ENCODE data around the gene HSD17B12.

GRCh38 chr11:43639224-43639623, 41.3 kb upstream of the HSD17B12 start:
- TF ChIP-seq POLR2AphosphoS5 (IDR thresholded peaks at IDR 0.05; ENCODE audit: insufficient read depth, low read depth, low read length): no peak
- TF ChIP-seq EZH2 (IDR thresholded peaks at IDR 0.05; ENCODE audit: borderline replicate concordance, low read depth, low read length, severe bottlenecking): no peak
- TF ChIP-seq CTCF (IDR thresholded peaks at IDR 0.05; ENCODE audit: extremely low read depth in 1 of 2, insufficient read depth in 1 of 2, low read depth in 1 of 2, low read length in 2 of 2): no peak
- no peak for TF ChIP-seq FOS (IDR thresholded peaks at IDR 0.05; ENCODE audit: borderline replicate concordance, insufficient read depth, low read length)
- no peak for TF ChIP-seq MYC (IDR thresholded peaks at IDR 0.05; ENCODE audit: low read depth, low read length)
- TF ChIP-seq POLR2A (IDR thresholded peaks at IDR 0.05; ENCODE audit: low read depth, low read length): no peak

Measured in endothelial cell of umbilical vein (primary cell).